HG02870 (cell line): ENCODE results near the gene PMPCA.

ENCODE experiments used
- ATAC-seq: cut with Tn5 transposase; IDR thresholded peaks from one replicate; pipeline ENCODE4 v1.9.1; 2021; ENCODE audit warnings: mild to moderate bottlenecking, moderate library complexity; ENCODE audit not compliant: unreplicated experiment

PMPCA gene

DNA sequence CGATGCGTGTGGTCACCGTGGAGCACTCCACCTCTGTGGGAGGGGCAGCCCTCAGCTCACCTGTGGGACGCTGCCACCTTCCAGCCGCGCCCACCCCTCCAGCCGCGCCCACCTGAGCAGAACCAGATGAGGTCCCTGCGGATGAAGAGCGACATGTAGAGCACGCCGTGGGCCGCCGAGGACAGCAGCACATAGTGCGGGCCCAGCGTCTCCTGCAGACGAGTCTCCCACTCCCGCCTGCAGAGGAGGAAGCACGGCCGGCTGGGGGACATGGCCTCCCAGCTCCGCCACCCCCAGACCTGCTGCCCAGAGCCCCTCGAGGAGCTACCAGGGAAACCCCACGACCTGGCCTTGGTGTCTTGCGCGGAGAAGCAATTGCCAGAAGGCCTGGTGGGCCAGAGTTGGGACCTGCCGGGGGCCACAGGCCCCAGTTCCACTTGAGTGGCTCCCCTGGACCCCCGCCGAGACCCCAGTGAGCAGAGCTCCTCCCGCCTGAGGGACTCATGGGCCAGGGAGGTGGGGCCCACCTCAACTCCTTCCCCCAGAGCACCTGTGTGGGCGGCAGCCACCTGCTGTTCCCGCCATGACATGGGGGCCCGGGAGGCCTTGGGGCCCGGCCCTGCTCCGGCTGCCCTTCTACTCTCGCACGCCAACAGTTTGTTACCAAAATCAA is 22.7 kb downstream of the PMPCA start:
- ATAC-seq = no peak

DNA sequence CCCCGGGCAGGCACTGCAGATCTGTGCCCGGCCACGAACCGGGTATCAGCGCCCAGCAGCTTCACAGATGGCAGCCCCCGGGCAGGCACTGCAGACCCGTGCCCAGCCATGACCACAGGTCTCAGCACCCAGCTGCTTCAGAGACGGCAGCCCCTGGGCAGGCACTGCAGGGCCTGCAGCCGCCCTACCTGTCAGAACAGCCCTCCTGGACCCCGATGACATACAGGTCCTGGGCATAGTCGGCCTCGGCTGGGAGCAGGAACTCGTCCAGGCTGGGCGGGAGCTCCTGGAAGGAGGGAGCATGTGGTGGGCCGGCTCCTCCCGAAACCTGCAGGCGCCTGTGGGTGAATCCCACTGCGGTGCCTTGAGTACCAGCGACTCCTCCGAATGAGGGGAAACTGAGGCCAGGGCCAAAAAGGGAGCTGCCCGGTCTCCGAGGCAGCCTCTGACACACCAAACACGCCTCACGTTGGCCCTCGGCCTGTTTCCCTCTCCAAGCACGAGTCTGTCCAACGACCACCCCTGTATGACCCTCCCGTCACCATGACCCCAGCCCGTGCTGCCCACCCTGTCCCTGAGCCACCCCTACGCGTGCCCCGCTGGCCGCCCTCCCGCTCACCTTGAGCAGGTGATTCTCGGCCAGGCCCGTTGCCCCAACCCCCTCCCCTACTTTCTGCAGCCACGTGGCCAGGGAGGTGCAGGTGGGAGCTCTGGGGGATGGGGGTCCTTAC is 23.6 kb downstream of the PMPCA start:
- ATAC-seq = no peak

DNA sequence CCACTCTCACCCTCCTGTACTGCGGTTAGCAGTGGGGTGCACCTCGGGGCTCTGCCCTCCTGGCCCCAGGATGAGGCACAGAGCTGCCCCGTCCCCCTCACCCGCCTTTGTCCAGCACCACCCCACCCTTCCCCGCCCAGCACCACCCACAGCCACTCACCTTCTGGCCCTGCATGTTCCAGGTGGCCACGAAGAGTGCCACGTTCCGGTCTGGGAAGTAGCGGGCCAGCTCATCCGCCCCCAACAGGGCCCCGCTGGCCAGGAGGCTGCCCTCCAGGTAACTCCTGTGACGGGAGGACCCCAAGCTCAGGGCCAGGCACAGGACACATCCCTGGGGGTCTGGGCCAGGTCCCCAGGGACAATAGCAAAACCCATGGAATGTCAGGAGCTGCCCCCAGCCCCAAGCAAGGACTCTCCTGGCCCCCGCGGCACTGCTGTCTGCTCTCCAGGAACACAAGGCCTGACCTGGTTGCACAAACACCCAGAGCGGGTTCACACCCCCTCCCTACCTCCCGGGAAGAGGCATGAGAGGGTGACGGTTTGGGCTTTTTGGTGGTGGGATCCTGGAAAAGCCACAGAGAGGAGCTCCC is 24.2 kb downstream of the PMPCA start:
- ATAC-seq = no peak

DNA sequence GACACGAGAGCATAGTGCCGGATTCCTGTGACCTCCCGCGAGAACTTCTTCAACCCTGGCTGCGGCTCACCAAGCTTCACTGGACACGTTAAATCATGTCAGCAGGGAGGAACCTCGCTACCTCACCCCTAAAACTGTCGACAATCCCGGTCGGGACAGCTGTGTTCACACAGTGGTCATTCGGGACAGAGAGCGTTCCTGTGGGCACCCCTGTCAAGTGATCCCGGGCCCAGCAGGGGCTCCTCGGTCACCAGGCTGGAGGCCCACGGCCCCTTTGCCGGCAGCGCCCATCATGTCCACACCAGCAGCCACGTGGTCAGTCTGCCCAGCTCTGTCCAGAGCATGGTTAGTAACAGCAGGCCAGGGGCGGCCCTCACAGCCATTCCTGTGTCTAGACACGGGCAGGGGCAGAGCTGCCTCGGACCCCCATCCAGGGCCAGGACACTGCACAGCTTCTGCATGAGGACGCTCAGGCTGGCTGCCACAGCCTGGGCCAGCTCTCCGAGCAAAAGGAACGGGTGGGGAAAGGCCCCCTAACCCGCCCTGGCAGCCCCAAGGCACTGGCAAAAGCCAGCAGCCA is 25.7 kb downstream of the PMPCA start:
- no peak for ATAC-seq

DNA sequence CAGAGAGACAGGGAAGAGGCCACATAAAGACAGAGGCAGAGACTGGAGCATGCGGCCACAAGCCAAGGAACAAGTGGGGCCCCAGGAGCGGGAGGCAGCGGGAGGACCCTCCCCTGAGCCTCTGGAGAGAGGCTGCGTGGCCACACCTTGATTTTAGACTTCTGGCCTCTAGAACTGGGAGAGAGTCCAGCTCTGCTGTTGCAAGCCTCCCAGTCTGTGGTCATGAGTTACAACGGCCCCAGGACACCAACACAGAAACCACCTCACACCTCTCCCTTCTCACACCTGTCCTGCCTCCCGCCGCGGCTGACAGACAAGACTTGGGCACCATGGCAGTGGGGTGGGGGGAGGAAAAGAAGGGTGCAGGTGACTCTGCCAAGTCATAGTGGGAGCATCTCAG is 27.0 kb downstream of the PMPCA start:
- no peak for ATAC-seq

DNA sequence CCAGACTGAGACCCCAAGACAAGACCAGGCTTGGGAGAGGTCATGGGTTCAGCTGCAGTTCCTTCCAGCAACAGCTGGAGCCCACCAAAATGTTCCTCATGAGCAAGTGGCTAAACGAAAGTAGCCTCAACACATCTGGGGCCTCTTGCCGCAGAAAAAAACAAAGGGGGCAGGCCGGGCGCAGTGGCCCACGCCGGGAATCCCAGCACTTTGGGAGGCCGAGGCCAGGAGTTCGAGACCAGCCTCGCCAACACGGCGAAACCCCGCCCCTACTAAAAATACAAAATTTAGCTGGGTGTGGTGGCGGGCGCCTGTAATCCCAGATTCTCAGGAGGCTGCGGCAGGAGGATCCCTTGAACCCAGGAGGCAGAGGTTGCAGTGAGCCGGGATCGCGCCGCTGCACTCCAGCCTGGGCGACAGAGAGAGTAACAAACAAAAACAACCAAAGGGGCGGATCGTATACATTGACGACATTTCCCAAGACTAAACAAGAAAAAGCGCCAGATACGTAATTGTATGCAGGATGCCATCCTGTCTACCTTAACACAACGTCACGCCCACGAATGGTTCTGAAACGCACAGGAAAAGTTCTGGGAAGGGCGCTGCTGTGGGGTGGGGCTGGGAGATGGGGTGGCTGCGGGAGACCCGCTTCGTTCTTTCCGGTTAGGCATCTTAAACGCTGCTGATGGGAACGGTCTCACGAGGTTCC is 27.5 kb downstream of the PMPCA start:
- ATAC-seq = no peak

DNA sequence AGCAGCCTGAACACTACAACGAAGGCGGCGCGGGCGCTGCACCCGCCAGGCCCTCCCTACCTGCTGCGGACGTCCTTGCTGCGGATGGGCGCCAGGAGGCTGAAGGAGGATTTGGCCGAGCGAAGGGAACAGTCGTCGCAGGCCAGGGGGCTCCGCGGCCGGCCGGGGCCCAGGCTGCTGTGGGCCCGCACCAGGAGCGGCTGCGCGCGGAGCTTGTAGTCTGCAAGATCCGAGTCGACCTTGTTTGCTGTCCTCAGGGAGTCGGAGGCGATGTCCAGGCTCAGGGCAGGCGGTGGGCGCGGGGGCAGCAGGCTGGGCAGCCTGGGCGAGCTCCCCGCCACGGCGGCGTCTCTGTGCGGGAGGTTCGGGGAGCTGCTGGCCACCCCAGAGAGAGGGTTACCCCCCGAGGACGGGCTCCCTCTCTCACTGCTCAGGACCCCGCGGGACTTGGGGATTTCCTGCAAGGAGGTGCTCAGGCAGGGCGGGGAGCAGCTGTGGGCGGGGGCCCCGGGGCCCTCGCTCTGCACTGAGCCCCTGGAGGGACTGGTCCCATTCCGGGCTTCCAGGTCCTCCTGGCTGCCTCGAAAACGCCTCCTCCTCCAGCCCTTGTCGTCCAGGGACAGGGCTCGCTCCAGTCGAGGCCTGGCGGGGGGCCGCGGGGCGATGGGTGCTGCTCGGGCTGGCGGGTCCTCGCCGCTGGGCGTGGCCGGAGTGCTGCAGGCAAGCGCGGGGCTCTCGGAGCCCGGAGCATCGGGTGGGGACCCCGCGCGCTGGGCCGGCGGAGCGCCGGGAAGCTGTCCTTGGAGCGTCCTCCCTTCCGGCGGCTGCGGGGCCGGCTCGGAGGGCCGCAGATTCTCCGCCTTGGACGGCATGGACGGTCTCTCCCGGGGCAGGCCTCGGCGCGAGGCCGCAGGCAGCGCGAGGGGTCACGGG is 28.4 kb downstream of the PMPCA start:
- ATAC-seq = peak; percentile 37

DNA sequence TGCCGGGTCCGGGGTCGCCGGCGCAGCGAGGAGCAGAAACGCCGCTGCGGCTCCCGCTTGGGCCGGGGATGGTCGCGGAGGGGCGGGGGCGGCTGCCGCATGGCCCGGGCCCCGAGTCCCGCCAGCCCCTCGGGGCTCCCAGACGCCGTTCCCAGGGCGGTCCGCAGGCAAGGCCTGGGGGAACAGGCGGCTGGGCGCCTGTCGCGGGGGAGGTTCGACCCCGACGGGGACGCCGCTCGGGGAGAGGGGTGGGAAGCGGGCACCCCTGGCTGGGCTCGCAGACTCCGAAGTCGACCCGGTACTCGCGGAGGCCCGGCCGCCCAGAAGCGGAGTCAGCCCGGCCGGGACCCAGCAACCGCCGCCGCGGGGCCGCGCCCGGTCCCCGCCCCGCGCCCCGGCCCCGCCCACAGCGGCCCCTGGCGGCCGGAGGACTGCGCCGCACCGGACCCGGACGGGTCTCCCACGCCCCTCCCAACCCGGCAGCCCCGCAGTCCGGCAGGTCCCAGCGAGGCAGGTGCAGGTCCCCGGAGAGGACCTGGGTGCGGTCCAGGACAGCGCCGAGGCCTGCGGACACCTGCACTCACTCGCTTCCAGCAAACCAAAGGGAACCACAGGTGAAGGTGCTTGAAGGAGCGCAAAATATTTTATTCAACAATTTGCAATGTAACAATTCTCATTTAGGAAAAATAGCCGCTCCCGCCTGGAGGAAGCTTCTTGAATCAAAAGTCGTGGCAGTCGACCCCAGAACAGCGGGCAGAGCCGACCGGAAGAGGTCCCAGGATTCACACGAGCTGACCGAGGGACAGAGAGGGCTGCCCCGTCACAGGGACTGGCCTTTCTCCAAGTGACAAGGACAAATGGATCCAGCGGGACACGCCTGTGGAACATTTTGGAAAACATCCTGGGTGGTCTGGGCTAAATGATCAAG is 29.3 kb downstream of the PMPCA start, which contains the start of gene INPP5E:
INPP5E (minus strand) TSS at position 365 of the 928 bp plus-strand sequence. CDS start 426 bp downstream, outside the sequence.
- ATAC-seq = peak; percentile 44

DNA sequence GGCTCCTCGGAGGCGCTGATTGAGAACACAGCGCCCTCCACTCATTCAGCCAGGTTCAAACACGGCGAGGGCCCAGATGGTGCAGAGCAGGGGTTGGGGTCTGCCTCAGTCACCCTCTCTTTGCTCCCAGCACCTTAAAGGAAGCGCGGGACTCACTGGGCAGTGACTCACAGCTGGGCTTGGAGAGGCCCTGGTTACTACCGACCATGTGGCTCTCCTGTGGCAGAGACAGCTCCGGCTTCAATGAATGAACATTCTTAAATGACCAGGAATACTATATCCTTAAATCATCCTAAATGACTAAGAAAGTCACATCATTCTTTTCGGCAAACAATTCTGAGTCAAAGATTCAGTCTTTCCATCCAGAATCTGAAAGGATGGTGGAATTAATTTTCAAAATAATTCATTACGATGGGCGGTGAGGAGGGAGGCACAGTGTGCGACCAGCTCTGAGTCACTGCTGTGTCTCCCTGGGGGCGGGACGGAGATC is 30.8 kb downstream of the PMPCA start:
- no peak for ATAC-seq

DNA sequence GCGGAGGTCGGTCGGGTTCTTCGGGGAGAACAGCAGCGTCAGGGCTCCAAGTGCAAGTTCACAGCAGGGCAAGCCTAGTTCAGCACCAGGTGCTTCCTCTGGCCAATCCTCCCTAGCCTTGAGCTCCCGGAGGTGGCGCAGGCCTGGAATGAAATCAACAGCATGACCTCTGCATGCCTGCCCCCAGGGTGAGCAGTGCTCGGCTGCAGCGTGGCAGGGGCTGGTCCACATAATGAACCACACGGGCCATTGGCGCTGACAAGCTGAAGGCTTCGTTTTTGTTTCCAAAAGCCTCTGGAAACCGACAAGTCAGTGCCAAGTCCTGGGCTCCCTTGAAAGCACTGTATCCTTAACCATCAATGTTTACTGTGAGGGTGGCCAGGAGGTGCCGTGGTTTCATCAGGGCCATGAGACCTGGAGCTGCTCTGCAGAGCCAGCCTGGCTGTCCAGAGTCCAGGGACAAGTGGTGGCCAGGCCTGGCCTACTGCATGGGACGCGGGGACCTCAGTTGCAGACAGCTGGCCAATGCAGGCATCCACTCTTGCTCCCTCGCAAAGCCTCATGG is 31.3 kb downstream of the PMPCA start:
- ATAC-seq = no peak

DNA sequence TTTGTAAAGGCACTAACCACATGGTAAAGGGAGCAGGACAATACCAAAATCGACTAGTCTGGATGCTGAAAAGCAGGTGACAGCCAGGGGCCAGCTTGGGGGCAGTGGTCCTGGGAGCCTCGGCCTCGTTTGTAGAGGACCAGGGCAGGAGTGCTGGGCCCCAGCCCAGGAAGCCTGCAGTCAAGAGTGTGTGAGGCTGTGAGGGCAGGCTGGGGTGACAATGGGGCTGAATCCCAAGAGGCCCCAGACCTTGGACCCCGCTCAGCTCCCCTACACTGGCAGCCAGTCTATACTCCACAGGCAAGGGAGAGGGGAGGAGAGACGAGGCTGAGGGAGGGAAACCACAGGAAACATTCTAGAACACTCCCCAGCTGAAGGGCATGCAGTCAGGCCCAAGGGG is 31.8 kb downstream of the PMPCA start:
- no peak for ATAC-seq

DNA sequence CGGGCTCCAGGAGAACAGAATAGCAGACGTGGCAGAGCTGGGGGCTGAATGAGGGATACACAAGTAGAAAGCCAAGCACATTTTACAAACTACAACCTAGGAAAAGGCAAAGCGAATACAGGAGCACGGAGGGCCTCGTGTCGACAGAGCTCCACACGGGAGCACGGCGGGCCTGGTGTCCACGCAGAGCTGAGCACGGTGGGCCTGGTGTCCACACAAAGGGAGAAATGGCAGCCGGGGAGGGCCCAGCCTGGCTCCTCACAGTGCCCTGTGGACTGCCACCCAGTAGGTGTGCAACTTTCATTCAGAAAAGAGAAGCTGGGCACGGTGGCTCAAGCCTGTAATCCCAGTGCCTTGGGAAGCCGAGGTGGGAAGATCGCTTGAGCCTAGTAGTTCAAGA is 32.6 kb downstream of the PMPCA start:
- ATAC-seq = no peak

DNA sequence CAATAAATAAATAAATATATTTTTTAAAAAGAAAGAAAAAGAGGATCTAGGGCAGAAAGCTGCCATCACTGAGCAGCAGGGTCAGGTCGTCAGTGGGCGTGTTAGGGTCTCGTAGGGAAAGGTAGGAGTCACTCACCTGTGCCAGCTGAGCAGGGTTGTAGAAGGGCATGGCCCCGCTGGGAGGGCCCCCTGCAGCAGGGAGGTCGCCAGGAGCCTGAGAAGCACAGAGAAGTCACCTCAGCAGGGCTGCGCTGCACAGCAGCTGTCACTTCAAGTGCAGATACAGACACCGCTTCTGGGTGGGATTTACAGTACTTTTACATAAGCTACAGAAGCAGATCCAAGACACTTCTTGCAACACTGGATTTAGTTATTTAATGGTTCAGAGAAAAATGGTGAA is 33.2 kb downstream of the PMPCA start:
- no peak for ATAC-seq

DNA sequence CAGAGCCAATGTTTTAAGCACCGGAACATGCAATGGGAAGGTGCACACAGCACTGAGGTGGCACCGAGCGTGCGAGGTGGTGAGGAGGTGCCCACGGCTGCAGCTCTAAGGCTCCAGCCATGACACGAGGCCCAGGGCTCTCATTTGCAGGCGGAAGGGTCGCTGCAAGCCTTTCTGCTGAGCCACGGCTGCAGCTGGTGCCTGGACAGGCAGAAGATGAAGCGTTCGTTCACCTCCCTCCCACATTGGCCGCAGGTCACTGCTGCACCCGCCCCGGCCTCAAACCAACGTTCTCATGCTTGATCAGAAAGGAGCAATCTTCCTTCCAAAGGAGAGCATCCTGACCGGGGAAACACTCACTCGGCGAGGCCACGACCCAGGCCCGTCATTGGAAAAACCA is 33.6 kb downstream of the PMPCA start:
- ATAC-seq = no peak

DNA sequence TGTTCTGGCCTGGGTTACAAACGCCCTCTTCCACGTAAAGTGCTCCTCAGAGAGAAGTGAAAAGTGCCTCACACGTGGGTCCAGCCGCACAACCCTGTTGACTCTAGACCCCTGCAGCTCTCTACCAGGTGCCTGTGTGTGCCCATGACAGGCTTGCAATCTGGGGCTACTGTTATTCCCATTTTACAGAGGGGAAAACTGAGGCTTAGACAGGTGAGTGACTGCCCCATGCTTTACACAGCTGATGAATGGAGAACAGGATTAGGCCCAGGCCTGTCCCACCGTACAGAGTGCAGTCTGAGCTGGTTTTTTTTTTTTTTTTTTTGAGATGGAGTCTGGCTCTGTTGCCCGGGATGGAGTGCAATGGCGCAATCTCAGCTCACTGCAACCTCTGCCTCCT is 35.3 kb downstream of the PMPCA start:
- no peak for ATAC-seq

DNA sequence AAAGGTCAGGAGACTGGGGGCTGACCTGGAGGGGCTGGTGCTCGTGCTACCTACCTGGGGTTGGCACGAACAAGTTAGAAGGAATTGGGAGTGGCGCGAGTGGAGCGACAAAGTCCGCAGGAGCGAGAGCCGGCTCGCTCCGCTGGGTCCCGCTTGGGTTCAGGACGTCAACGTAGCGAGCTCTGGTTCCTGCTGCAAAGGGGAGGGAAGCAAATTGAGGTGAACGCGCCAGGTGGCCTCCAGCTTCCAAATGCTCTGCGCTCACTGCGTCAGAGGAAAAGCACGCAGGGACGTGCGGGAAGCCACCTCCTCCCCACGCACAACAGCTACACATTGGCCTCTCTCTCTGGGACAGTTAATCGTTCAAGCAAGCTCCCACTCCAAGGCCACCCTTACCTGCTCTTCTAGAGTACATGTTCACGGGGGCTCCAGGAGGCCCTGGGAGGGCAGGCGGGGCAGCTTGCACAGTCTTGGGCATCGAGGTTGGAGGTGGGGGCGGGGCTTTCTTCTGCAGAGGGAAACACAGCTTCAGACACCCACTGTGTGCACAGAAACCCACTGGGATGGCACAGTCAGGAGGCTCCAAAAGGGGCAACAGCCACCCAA is 36.8 kb downstream of the PMPCA start:
- no peak for ATAC-seq

DNA sequence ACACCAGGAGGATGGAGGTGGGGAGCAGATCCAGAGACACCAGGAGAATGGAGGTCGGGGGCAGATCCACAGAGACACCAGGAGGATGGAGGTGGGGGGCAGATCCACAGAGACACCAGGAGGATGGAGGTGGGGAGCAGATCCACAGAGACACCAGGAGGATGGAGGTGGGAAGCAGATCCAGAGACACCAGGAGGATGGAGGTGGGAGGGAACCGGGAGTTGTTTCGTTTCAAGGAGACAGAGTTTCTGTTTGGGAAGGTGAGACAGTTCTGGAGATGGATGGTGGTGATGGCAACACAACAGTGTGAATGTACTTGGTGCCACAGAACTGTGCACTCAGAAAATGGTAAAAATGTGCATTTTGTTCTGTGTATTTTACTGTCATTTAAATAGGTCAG is 38.2 kb downstream of the PMPCA start:
- ATAC-seq = no peak

DNA sequence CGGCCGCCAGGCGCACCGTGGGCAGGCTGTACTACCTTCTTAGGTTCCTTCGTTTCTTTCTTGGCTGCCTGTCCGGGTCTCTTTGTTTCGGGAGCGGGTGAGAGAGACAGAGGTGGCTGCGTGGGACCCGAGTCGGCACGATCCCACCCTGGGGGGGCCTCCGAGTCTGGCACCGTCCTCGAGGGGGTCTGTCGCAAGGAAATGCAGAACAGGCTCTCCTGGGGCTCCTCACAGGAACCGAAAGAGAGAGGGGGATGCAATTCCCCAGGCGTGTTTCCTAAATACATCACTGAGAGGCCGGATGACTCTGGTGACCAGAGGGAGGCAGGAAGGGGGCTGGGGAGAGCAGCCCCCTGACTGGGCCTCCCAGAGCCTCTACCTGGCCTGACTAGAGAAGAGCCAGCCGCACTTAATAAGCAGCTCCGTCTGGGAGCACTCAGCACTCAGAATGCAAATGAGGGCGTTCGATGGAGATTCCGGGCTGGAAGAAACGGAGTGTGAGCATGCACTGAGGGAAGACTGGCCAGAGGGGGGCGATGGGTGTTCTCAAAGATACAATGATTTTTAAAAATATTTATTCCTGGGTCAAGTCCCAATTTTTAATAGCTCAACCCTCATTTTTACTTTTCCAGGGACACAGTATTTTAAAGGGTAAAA is 40.9 kb downstream of the PMPCA start:
- ATAC-seq = no peak
